ENCODE results near the gene HOXB8.

DNA sequence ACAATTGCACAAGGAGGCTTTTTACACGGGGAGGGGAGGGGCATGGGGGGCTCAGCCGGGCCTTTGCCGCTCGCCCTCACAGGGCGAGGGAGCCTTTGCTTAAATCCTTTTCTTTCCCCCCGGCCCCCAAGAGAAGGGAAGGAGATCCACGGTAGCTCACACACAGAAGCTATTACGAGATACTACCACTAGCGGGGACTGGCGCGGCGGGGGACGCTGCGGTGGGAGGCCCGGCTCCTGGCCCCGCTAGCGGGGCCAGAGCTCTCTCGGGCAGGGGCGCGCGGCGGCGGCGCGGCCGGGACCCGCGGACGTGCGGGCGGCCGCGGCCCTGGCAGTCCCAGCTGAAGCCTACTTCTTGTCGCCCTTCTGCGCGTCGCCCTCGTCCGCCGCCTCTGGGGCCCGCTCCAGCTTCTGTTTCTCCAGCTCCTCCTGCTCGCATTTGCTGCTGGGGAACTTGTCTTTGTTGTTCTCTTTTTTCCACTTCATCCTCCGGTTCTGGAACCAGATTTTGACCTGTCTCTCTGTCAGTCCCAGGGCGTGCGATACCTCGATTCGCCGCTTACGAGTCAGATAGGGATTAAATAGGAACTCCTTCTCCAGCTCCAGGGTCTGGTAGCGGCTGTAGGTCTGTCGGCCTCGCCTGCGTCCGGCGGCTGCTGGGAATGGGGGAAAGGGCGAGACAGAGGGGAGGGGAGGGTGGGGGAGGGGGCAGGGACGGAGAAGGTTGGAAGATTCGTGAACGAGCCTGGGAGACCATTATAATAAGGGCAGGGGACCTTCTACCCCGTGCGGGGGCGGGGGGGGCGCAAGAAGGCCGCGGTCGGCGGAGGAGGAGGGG is 2.0 kb downstream of the HOXB8 start:
- TF ChIP-seq CTCF (CRISPR knock-in tag; IDR thresholded peaks at IDR 0.05) = no peak
- no peak for TF ChIP-seq HDAC2 (CRISPR knock-in tag; IDR thresholded peaks at IDR 0.05)
- TF ChIP-seq NCOA5 (CRISPR knock-in tag; IDR thresholded peaks at IDR 0.05) = no peak
- no peak for TF ChIP-seq RXRB (CRISPR knock-in tag; IDR thresholded peaks at IDR 0.05; ENCODE audit: borderline replicate concordance)
- no peak for TF ChIP-seq NONO (IDR thresholded peaks at IDR 0.05)
- no peak for TF ChIP-seq NONO (CRISPR knock-in tag; conservative IDR thresholded peaks at IDR 0.05)
- no peak for TF ChIP-seq PHF5A (CRISPR knock-in tag; IDR thresholded peaks at IDR 0.05; ENCODE audit: low read depth, unreplicated experiment)
- no peak for TF ChIP-seq MXI1 (IDR thresholded peaks at IDR 0.05; ENCODE audit: borderline replicate concordance, low read depth, low read length)
- no peak for TF ChIP-seq ZNF468 (CRISPR knock-in tag; IDR thresholded peaks at IDR 0.05)
- no peak for TF ChIP-seq ZMYM3 (CRISPR knock-in tag; IDR thresholded peaks at IDR 0.05)

Measured in HepG2 (cell line).